DOHH2 (cell line): Measurements from ENCODE around the gene CYP2U1.

Experiments
- EZH2phosphoT487 ChIP-seq: fragments of 200-600 bp; sonication (generic); IDR thresholded peaks from 2 replicates; pipeline ENCODE4 v1.6.1; 2017; ENCODE audit warnings: borderline replicate concordance, mild to moderate bottlenecking, antibody characterized with exemption, low read length, moderate library complexity, mixed read lengths
- TF ChIP-seq, protein P1 (sequence below): fragments of 200-600 bp; sonication (generic); IDR thresholded peaks from one replicate; pipeline ENCODE4 v1.5.1; 2014; ENCODE audit warnings: antibody characterized with exemption, mild to moderate bottlenecking, low read depth, low read length; ENCODE audit not compliant: poor library complexity, severe bottlenecking

DNA sequence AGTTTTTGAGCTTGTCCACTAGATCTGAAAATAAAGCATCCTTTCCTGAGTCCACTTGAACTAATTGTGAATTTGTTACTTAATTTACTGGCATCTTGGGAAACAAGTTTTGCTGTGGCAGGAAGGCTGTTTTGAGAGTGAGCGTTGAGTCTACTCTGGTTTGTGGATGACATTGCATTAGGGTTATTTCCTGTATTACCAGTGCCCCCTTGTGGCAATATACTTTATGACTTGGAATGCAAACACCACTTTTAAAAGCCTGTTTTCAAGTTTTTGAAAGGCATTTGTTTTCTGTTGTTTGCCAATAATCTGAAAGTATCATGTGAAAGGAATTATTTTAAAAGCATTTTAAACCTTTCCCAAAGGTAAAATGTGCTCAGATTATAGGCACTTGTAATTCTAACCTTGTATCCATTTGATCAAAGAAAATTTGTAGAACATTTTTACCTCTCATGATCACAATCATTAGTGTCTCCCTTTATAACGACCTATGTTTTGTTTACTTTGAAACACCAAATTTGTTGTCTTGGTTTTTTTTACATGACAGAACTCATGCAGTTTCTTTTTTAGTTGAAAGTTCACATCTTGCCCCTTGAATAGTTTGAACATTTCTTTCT is 18.0 kb upstream of the CYP2U1 start:
- TF ChIP-seq, protein P1, sequence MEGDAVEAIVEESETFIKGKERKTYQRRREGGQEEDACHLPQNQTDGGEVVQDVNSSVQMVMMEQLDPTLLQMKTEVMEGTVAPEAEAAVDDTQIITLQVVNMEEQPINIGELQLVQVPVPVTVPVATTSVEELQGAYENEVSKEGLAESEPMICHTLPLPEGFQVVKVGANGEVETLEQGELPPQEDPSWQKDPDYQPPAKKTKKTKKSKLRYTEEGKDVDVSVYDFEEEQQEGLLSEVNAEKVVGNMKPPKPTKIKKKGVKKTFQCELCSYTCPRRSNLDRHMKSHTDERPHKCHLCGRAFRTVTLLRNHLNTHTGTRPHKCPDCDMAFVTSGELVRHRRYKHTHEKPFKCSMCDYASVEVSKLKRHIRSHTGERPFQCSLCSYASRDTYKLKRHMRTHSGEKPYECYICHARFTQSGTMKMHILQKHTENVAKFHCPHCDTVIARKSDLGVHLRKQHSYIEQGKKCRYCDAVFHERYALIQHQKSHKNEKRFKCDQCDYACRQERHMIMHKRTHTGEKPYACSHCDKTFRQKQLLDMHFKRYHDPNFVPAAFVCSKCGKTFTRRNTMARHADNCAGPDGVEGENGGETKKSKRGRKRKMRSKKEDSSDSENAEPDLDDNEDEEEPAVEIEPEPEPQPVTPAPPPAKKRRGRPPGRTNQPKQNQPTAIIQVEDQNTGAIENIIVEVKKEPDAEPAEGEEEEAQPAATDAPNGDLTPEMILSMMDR: peak; percentile 73
- no peak for TF ChIP-seq EZH2phosphoT487
